GM19452 (cell line): ENCODE results near the gene CLDN7.

Experiments
- ATAC-seq: cut with Tn5 transposase; IDR thresholded peaks from one replicate; pipeline ENCODE4 v1.9.1; 2021; ENCODE audit not compliant: unreplicated experiment

Gene CLDN7

DNA sequence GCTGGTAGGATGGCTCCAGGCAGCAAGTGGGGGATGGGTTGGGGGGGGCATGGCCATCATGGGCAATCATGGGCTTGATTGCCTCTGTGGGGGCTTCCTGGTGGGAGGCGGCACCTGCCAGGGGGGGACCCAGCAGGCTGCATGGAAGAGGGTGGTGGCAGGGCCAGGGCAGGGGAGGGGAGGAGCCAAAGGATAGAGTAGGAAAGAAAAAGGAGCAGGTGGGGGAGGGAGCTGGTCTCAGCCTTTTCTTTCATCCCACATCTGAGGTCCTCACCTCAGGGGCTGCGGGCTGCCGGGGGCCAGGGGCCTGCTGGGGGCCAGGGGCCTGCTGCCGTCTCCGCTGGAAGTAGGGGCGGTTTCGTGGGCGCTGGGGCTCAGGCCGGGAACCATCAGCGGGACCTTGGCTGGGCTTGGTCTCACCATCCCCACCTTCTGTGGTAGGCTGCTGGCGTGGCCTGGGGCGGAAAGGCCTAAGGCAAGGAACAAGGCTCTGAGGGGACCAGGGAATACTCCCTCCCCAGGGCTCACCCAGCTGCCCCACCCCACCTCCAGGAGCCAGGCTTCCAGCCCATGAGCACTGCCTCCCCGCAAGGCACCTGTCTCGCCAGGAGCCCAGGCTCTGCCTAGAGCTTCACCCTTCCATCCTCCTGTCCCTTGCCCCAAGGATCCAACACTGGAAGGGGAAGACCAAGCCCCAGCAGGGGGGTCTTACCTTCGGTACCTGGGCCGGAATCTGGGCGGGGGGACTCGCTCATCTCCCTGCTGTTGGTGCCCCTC is 27.2 kb upstream of the CLDN7 start:
- ATAC-seq = no peak

DNA sequence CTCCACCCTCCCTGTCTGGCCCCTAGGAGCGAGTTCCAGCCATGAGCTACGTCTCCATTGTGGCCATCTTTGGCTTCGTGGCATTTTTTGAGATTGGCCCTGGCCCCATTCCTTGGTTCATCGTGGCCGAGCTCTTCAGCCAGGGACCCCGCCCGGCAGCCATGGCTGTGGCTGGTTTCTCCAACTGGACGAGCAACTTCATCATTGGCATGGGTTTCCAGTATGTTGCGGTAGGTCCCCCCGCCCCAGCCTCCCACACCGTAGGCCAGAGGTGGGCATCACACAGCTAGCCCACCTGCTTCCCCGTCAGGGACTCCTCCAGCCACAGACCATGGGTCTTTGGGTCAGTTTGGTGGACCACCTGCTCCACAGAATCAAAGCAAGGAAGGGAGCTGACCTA is 23.4 kb upstream of the CLDN7 start:
- ATAC-seq = no peak

DNA sequence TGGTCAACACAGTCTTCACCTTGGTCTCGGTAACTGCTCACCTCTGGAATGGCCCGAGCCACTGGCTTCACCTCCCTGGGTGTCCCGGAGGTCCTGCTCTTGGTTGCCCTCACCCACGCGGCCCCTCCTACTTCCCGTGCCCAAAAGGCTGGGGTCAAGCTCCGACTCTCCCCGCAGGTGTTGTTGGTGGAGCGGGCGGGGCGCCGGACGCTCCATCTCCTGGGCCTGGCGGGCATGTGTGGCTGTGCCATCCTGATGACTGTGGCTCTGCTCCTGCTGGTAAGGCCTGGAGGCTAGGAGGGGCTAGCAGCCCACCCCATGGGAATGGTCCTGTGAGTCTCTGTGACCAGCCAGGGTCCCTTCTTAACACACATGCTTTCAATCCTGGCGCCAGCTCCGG is 22.6 kb upstream of the CLDN7 start:
- ATAC-seq = no peak

DNA sequence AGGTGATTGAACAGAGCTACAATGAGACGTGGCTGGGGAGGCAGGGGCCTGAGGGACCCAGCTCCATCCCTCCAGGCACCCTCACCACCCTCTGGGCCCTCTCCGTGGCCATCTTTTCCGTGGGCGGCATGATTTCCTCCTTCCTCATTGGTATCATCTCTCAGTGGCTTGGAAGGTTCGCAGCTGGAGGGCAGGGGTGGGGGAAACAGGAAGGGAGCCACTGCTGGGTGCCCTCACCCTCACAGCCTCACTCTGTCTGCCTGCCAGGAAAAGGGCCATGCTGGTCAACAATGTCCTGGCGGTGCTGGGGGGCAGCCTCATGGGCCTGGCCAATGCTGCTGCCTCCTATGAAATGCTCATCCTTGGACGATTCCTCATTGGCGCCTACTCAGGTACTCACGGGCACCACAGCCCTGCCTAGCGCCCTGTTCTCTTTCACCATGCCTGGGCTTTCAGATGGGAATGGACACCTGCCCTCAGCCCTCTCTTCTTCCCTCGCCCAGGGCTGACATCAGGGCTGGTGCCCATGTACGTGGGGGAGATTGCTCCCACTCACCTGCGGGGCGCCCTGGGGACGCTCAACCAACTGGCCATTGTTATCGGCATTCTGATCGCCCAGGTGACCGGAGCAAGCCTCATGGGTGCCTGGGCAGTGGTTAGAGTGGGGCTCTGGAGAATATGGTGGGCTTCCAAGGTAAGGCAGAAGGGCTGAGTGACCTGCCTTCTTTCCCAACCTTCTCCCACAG is 21.4 kb upstream of the CLDN7 start:
- no peak for ATAC-seq

DNA sequence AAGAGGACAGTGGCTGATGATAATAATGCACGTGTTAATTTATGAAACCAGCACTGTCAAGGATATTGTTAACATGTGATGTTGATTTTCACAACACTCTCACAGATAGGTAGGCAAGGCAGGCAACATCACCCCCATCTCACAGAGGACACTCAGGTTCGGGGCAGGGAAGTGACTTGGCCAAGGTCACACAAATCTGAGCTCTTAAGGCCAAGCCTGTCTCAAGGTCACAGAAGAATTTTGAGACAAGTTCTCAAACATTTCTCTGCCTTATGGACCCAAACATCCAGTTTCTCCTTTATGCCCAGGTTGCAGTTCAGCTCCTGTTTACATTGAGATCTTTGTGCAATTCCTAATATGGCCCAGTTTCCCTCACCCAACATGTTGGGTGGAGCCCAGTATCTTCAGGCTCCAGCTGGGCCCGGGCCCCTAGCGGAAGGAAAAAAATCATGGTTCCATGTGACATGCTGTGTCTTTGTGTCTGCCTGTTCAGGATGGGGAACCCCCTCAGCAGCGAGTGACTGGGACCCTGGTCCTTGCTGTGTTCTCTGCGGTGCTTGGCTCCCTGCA is 20.6 kb upstream of the CLDN7 start:
- ATAC-seq = no peak

DNA sequence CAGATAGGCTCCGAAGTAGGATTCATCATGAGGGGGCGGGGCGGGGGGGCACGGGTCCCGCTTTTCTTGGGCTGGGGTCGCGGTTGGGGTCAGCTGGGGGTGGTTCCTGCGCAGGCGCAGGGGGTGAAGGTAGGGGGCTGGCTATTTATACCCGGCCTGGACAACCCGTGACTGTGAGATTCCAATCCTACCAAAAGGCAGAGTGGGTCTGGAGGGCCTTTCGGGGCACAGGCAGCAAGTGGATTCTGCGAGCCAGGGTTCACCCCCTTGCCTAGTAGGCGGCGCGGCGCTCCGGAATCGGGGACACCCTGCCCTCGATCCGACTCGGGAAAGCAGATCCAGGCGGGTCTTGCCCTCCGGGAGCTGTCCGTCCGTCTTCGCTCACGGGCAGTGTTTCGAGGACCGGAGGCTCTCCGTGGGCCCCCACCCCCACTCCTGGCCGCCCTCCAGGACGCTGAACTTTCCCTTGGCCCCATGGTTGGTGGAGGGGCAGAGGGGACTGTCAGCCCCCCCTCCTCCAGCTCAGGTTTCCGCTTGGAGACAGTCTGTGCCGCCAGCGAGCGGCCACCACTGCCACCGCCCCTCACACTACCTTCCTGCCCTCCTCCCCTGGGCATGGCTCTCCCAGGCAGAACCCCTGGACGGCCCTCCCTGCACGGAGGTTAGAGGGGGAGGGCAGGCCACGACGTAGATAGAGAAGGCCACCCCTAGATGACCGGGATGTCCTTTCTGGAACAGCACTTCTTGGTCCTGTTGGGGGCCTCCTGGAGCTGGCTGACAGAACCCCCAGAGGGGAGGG is 19.9 kb upstream of the CLDN7 start:
- ATAC-seq = no peak

DNA sequence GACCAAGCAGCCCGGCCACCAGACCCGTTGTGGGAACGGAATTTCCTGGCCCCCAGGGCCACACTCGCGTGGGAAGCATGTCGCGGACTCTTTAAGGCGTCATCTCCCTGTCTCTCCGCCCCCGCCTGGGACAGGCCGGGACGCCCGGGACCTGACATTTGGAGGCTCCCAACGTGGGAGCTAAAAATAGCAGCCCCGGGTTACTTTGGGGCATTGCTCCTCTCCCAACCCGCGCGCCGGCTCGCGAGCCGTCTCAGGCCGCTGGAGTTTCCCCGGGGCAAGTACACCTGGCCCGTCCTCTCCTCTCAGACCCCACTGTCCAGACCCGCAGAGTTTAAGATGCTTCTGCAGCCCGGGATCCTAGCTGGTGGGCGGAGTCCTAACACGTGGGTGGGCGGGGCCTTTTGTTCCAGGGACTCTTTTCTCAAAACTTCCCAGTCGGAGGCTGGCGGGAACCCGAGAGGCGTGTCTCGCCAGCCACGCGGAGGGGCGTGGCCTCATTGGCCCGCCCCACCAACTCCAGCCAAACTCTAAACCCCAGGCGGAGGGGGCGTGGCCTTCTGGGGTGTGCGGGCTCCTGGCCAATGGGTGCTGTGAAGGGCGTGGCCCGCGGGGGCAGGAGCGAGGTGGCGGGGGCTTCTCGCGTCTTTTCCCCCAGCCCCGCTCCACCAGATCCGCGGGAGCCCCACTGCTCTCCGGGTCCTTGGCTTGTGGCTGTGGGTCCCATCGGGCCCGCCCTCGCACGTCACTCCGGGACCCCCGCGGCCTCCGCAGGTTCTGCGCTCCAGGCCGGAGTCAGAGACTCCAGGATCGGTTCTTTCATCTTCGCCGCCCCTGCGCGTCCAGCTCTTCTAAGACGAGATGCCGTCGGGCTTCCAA is 19.0 kb upstream of the CLDN7 start, which contains the start of gene SLC2A4:
TSS of gene SLC2A4 (plus strand) at position 645 of the 879 bp plus-strand sequence. CDS start at position 862, 217 bp downstream.
- peak; percentile 49 for ATAC-seq

DNA sequence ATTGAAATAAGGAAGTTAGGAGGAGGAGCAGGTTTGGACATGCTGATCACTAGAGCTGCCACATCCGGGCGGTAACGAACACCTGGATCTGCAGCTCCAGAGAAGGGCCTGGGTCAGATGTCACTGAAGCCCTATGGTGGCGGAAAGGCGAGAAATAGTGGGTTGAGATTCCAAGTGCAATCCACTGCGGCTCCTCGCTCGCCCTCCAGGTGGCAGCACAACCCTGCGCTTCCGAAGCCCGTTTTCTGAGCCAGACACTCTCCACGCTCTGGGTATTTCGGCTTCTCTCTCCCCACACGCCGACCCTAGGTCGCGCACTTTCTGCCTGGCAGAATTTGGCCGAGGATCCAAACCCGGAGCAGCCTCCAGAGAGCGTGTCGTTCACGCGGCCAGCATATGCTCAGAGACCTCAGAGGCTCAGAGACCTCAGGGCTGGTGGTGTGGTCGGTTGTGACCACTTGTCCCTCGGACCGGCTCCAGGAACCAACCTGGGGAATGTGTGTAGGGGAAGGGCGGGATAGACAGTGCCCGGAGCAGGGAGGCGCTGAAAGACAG is 18.3 kb upstream of the CLDN7 start:
- peak; percentile 62 for ATAC-seq

DNA sequence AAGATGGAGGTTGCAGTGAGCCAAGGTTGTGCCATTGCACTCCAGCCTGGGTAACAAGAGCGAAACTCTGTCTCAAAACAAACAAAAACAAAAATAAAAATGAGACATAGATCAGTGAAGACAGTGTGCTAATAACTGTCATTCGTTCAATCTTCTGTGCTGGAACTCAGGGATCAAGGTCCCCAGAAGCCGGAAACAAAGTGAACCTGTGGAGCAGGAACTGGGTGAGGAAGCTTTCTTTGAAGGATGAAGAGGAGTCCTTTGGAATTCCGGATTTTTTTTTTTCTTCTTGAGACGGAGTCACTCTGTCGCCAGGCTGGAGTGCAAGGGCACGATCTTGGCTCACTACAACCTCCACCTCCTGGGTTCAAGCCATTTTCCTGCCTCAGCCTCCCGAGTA is 17.2 kb upstream of the CLDN7 start:
- ATAC-seq = no peak

DNA sequence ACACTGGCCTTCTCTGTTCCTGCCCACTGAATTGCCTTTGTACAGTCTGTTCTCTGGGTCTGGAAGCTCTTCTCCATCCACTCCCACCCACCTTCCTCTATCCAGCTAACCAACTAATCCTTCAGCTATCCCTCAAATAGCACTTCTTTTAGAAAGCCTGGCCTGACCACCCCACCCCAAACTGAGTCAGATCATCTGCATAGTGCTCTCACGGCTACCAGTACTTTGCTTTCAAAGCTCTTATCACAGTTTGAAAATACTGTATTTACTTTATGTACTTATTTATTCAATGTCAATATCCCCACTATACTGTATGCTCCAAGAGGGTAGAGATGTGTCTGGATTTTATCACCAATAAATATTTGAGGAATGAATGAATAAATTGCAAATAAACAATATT is 4.5 kb upstream of the CLDN7 start:
- ATAC-seq = no peak

DNA sequence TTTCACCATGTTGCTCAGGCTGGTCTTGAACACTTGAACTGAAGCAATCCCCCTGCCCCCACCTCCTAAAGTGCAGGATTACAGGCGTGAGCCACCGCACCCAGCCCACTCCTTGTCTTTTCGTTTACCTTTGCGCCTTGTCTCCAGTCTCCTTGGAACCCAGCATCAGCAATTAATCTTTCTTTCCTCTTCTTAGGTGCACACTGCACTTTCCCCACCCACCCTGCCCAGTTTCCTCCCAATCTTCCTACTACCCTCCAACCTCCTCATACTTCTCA is 1.5 kb upstream of the CLDN7 start:
- ATAC-seq = no peak

DNA sequence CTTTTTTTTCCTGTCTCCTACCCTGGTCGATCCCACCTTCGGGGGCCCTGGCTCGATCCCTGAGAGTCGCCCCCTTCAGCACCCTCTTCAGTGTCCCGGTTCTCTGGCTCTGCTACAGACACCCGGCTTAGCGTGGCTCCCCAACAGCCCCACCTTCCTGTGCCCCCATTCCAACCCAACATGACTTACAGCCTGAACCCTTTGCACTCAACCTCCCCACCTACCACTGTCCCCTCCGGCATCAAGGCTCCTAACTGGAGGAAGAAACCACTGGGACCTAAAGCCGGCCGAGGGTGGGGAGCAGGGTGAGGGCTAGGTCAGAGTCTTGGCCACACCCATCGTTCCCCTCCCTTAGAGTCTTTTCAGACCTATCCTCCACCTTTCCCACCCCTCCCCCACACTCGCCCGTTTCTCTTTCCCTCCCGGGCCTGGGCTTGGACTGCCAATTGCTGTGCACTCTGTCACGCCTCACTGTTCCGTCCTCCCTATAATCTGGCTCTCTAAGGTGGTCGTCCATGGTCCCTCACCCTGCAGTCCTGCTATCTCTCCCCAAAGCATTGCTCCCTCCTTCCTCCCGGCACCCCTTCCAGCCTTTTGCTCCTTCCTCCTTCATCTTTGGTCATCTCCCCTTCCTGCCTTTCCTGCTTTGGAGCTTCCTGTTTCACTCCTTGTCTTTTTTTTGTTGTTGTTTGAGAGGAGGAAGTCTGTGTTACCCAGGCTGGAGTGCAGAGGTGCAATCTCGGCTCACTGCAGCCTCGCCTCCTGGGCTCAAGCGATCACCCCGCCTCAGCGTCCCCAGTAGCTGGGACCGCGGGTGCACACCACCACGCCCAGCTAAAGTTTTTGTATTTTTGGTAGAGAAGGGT is 890 bp upstream of the CLDN7 start:
- no peak for ATAC-seq

DNA sequence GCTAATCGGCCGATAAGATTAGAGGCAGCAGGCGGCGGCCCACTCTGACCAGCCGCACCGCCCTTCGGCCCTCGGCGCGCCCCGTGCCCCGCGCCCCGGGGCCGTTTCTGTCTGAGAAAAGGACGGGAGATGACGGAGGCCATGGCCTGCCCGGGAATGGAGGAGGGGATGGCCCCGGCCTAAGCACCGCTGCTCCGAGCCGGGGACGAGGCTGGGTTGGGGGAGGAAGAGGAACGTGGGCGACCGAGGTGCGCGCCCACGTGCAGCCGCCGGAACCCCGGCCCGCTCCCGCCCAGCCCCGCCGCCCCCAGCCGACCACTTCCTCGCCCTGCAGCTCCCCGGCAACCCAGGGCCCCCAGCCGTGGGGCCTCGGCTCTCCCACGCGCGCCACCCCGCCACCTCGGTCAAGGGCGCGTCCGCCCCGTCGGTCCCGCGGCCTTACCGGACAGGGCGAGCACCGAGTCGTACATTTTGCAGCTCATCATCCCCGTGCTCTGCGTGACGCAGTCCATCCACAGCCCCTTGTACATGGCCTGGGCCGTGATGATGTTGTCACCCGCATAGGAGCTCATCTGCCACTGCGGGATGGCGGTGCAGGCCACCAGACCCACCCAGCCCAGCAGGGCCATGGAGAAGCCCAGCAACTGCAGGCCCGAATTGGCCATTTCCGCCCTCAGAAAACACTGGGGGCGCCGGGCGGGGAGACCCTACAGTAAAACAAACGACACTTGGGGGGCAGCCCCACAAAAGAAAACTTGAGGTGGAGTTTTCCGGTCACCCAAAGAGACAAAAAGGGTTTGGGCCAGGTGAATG is 693 bp downstream of the CLDN7 start:
- ATAC-seq = no peak

DNA sequence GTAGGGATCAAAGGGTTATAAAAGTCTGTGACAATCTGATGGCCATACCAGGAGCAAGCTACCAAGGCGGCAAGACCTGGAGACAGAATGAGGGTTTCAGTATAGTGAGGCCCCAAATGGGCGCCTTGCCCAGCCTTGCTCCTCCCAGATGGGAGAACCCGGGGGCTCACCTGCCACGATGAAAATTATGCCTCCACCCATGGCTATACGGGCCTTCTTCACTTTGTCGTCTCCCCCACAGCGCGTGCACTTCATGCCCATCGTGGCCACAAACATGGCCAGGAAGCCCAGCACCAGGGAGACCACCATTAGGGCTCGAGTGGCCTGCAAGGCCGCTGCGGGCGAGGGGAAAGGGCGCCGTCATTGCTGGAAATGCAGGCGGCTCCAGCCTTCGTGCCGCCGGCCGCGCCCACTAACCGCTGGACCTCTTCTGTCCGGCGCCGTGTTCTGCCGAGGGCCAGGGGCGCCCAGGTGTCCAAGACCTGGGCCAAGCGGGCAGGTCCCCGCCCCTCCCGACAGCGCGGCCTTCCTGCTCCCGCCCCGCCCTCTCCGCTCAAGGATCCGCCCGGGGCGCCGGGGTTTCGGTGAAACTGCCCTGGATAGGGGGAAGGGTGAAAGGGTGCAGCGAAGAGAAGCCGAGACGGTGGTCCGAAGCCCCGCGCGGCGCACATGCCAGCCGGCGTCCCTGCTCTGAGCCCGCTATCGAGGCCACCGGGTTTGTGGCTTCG is 1.5 kb downstream of the CLDN7 start:
- no peak for ATAC-seq

DNA sequence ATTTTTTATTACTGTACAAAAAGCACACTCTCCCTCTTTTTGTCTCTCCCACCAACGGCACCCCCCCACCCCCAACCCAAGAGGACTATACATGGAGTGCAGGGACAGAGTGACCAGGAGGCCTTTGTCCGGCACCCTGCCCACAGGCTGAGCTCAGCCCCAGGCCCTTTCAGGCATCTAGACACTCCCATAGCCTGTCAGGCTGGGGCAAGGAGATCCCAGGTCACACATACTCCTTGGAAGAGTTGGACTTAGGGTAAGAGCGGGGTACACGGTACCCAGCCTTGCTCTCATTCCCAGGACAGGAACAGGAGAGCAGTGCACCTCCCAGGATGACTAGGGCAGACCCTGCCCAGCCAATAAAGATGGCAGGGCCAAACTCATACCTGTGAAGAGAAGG is 2.1 kb downstream of the CLDN7 start:
- no peak for ATAC-seq

DNA sequence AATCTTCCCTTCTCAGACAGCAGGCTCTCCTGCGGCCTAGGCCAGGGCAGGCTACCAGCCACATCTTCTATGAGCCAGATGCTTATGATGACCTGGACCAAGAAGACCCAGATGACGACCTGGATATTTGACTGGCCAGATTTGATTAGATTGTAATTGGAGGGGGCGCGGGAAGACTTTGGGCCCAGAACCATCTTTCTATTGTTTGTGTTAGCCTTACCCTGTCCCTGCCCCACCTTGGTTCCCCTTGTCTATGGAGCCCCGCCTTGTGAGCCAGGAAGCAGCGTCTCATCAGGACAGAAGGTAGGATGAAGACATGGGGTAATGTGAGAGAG is 2.8 kb downstream of the CLDN7 start:
- ATAC-seq = no peak

DNA sequence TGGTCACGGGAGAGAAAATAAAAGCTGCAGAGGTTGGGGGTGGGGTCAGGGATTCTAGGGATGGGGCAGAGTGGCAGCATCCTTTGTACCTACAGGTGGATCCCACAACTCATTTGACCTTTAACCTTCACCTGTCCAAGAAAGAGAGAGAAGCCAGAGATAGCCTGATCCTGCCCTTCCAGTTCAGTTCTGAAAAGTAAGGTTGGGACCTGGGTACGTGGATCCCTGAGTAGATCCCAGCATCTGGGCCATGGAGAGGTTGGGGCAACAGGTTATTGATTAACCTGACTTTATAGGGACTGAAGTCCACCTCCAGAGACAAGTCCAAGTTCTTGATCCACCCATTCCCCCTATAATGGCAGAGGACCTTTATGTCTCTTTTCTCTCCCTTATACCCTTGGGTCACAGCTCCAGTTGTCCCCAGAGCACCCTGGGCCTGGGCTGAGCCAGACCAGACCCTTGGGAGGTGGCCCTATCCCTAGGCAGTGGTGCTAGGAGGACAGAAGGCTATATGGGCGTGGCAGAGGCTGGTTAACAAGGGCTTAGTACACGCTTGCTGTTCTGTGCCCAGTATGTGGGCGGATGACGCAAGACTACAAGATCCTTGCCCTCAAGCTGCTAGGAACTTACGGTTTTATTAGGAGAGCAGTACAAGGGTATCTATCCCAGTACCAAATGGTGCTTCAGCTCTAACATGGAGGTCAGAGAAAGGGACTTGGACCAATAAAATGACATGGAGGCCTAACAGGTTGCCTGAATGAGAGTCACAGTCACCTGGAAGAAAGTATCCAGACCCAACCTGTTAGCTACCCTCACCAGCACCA is 3.3 kb downstream of the CLDN7 start:
- ATAC-seq = no peak
